Measurements from ENCODE around the gene HHIP. TPM values are rescaled to one million over a fixed set of nuclear protein-coding genes. Genes with fewer than 3 reads are reported as not detected.

Gene HHIP
- total RNA-seq, 1 experiment from 2014 or later: 1.6 TPM

- no peaks in the 10 kb centered on the region for H3K4me1 Mint-ChIP-seq (ENCODE audit: low read depth, unreplicated experiment)
- no peak for DNase-seq
- CTCF ChIA-PET: no interaction called here
Measured at GRCh38 chr4:144721994-144722393, 76.0 kb downstream of the HHIP start.

GRCh38 chr4:144723471-144723870, 77.5 kb downstream of the HHIP start:
- Mint-ChIP-seq H3K4me1 (ENCODE audit: low read depth, unreplicated experiment) (no peaks in the 10 kb centered on the region), H3K27me3 (ENCODE audit: unreplicated experiment) (no peaks in the 10 kb centered on the region), H3K4me3 (ENCODE audit: low read depth, unreplicated experiment) (no peak overlapping the region), H3K36me3 (ENCODE audit: insufficient read depth, unreplicated experiment) (no peaks in the 10 kb centered on the region), H3K27ac (ENCODE audit: unreplicated experiment) (no peak overlapping the region), H3K9me3 (ENCODE audit: low read depth, unreplicated experiment) (no peaks in the 10 kb centered on the region)
- CTCF ChIA-PET: no interaction called here
- BruUV-seq (replicated peaks): no TSS peak
- no peak for TF ChIP-seq CTCF (IDR thresholded peaks at IDR 0.05; ENCODE audit: unreplicated experiment)
- no peak for DNase-seq
- intact Hi-C loops (cut with micrococcal nuclease; ENCODE audit: unreplicated experiment): no loop called here

More at GRCh38 chr4:144721994-144722393, 76.0 kb downstream of the HHIP start:
- no peaks in the 10 kb centered on the region for H3K9me3 Mint-ChIP-seq (ENCODE audit: low read depth, unreplicated experiment)
- no TSS peak for BruUV-seq (replicated peaks)
- no peak for TF ChIP-seq CTCF (IDR thresholded peaks at IDR 0.05; ENCODE audit: unreplicated experiment)
- no peaks in the 10 kb centered on the region for H3K27me3 Mint-ChIP-seq (ENCODE audit: unreplicated experiment)
- intact Hi-C loops (cut with micrococcal nuclease; ENCODE audit: unreplicated experiment): no loop called here
- no peaks in the 10 kb centered on the region for H3K36me3 Mint-ChIP-seq (ENCODE audit: insufficient read depth, unreplicated experiment)
- H3K27ac Mint-ChIP-seq (ENCODE audit: unreplicated experiment): no peak overlapping the region
- no peak overlapping the region for H3K4me3 Mint-ChIP-seq (ENCODE audit: low read depth, unreplicated experiment)

GRCh38 chr4:144729175-144729574, 83.2 kb downstream of the HHIP start:
- H3K4me1 Mint-ChIP-seq (ENCODE audit: low read depth, unreplicated experiment): peaks cover 9% of the 10 kb centered on the region
- H3K27ac Mint-ChIP-seq (ENCODE audit: unreplicated experiment): no peak overlapping the region
- no TSS peak for BruUV-seq (replicated peaks)
- H3K9me3 Mint-ChIP-seq (ENCODE audit: low read depth, unreplicated experiment): no peaks in the 10 kb centered on the region
- no peak overlapping the region for H3K4me3 Mint-ChIP-seq (ENCODE audit: low read depth, unreplicated experiment)
- no peak for TF ChIP-seq CTCF (IDR thresholded peaks at IDR 0.05; ENCODE audit: unreplicated experiment)
- intact Hi-C loops (cut with micrococcal nuclease; ENCODE audit: unreplicated experiment): no loop called here
- H3K27me3 Mint-ChIP-seq (ENCODE audit: unreplicated experiment): no peaks in the 10 kb centered on the region
- no peaks in the 10 kb centered on the region for H3K36me3 Mint-ChIP-seq (ENCODE audit: insufficient read depth, unreplicated experiment)
- DNase-seq: no peak
- CTCF ChIA-PET: no interaction called here

GRCh38 chr4:144732584-144733428, 86.8 kb downstream of the HHIP start:
- Mint-ChIP-seq H3K36me3 (ENCODE audit: insufficient read depth, unreplicated experiment) (no peaks in the 10 kb centered on the region), H3K9me3 (ENCODE audit: low read depth, unreplicated experiment) (no peaks in the 10 kb centered on the region), H3K4me3 (ENCODE audit: low read depth, unreplicated experiment) (no peak overlapping the region), H3K4me1 (ENCODE audit: low read depth, unreplicated experiment) (peaks cover 9% of the 10 kb centered on the region), H3K27ac (ENCODE audit: unreplicated experiment) (no peak overlapping the region), H3K27me3 (ENCODE audit: unreplicated experiment) (no peaks in the 10 kb centered on the region)
- CTCF ChIA-PET: no interaction called here
- DNase-seq: no peak
- TF ChIP-seq CTCF (IDR thresholded peaks at IDR 0.05; ENCODE audit: unreplicated experiment): no peak
- intact Hi-C loops (cut with micrococcal nuclease; ENCODE audit: unreplicated experiment): no loop called here
- no TSS peak for BruUV-seq (replicated peaks)
